OCI-LY7 (cell line): ENCODE data around the gene ZNF354B. TPM values are rescaled to one million over a fixed set of nuclear protein-coding genes. Genes with fewer than 3 reads are reported as not detected.
"Not testable (repeated sequence)": the region's sequence is repeated elsewhere in the genome, so short reads cannot be mapped to it uniquely, and the experiment has no call there.

ENCODE experiments used
- BruUV-seq: library from RNA; stranded (reverse); fragments of 400-500 nt; replicated peaks from 2 replicates; lab custom pipeline; 2021; lab: Mats Ljungman, UMichigan
- CTCF ChIA-PET: fragments of 300-600 bp; sonication (Branson Sonifier 250); formaldehyde crosslinking; loops from one replicate; lab custom pipeline; 2022; ENCODE audit warnings: antibody characterized with exemption; ENCODE audit not compliant: unreplicated experiment; lab: Charles Lee
- POLR2A ChIA-PET: fragments of 300-600 bp; sonication (Branson Sonifier 250); formaldehyde crosslinking; loops from one replicate; lab custom pipeline; 2022; ENCODE audit warnings: antibody characterized with exemption; lab: Charles Lee
- DNase-seq: peaks from one replicate; pipeline ENCODE4 v3.0.0-alpha.2; 2015; ENCODE audit warnings: low spot score
- H2AFZ ChIP-seq: fragments of 200-600 bp; sonication (generic), shearing (Covaris generic); 2 replicates; pipeline ENCODE4 v1.6.1; 2014; ENCODE audit warnings: mild to moderate bottlenecking, antibody characterized with exemption, low read length, moderate library complexity
- H3K27ac ChIP-seq: fragments of 200-600 bp; sonication (generic); 2 replicates; pipeline ENCODE4 v1.5.1; 2014; ENCODE audit warnings: mixed run types, low read depth, mild to moderate bottlenecking, moderate library complexity, low read length, inconsistent platforms; ENCODE audit not compliant: poor library complexity, severe bottlenecking
- H3K36me3 ChIP-seq: fragments of 200-600 bp; sonication (generic); 2 replicates; pipeline ENCODE4 v1.6.1; 2014; ENCODE audit warnings: mild to moderate bottlenecking, antibody characterized with exemption, low read length, moderate library complexity, mixed read lengths; ENCODE audit not compliant: insufficient read depth
- H3K4me1 ChIP-seq: fragments of 200-600 bp; sonication (generic); 2 replicates; pipeline ENCODE4 v1.5.1; 2014; ENCODE audit warnings: mild to moderate bottlenecking, low read length; ENCODE audit not compliant: insufficient read depth, poor library complexity, severe bottlenecking
- H3K4me2 ChIP-seq: fragments of 200-600 bp; sonication (generic); 2 replicates; pipeline ENCODE4 v1.6.1; 2014; ENCODE audit warnings: mild to moderate bottlenecking, low read length
- H3K4me3 ChIP-seq: fragments of 200-600 bp; sonication (generic); 2 replicates; pipeline ENCODE4 v1.5.1; 2014; ENCODE audit warnings: mild to moderate bottlenecking, low read depth, low read length; ENCODE audit not compliant: poor library complexity, severe bottlenecking
- H3K79me2 ChIP-seq: fragments of 200-600 bp; sonication (generic); 2 replicates; pipeline ENCODE4 v1.6.1; 2016; ENCODE audit warnings: low read depth, mild to moderate bottlenecking, low read length, moderate library complexity, mixed read lengths; ENCODE audit not compliant: insufficient read depth
- H3K9me2 ChIP-seq: fragments of 200-600 bp; sonication (generic); 2 replicates; pipeline ENCODE4 v1.6.1; 2016; ENCODE audit warnings: mild to moderate bottlenecking, low read length, mixed read lengths; ENCODE audit not compliant: insufficient read depth
- H3K9me3 ChIP-seq: fragments of 200-600 bp; sonication (generic); 2 replicates; pipeline ENCODE4 v1.6.1; 2014; ENCODE audit warnings: mild to moderate bottlenecking, mixed run types, low read length, mixed read lengths
- H4K20me1 ChIP-seq: fragments of 200-600 bp; sonication (generic); 2 replicates; pipeline ENCODE4 v1.6.1; 2014; ENCODE audit warnings: mild to moderate bottlenecking, antibody characterized with exemption, low read length, moderate library complexity, mixed read lengths; ENCODE audit not compliant: insufficient read depth
- CTCF ChIP-seq: fragments of 200-600 bp; sonication (generic); conservative IDR thresholded peaks from 2 replicates; pipeline ENCODE4 v1.5.1; 2014; ENCODE audit warnings: mild to moderate bottlenecking, antibody characterized with exemption, low read length, moderate library complexity, mixed read lengths
- EZH2phosphoT487 ChIP-seq: fragments of 200-600 bp; sonication (generic); IDR thresholded peaks from 2 replicates; pipeline ENCODE4 v1.6.1; 2018; ENCODE audit warnings: low read depth, borderline replicate concordance, mild to moderate bottlenecking, mixed run types, antibody characterized with exemption, low read length, moderate library complexity, mixed read lengths
- intact Hi-C: fragments of 100-400 bp; cut with micrococcal nuclease; formaldehyde crosslinking; loops from one replicate; pipeline ENCODE4 v1.10.0; 2022; ENCODE audit not compliant: unreplicated experiment
- total RNA-seq, 2 experiments: library from RNA; depleted of rRNA in 1 of 2; stranded (reverse); fragments of >200 nt in 1 of 2; shearing (Covaris generic) in 1 of 2; gene quantifications; 2 replicates each; pipeline ENCODE4 v1.2.3, GENCODE V29; 2014 to 2022

Gene ZNF354B
- total RNA-seq, 2 experiments from 2014 or later: 11.7 to 15.2 TPM

GRCh38 chr5:178870411-178870810, 10.7 kb downstream of the ZNF354B start:
- Histone ChIP-seq H3K9me3 (peaks cover 21% of the 10 kb centered on the region), H3K4me3 (no peak overlapping the region), H3K9me2 (no peaks in the 10 kb centered on the region), H3K36me3 (peaks cover 86% of the 10 kb centered on the region), H2AFZ (no peak overlapping the region), H4K20me1 (no peaks in the 10 kb centered on the region), H3K4me1 (no peaks in the 10 kb centered on the region), H3K79me2 (no peaks in the 10 kb centered on the region), H3K4me2 (no peak overlapping the region), H3K27ac (no peak overlapping the region)
- TF ChIP-seq EZH2phosphoT487: no peak
- intact Hi-C loops: no loop called here
- CTCF ChIA-PET: no interaction called here
- no peak for DNase-seq
- POLR2A ChIA-PET: no interaction called here
- no TSS peak for BruUV-seq

DNA sequence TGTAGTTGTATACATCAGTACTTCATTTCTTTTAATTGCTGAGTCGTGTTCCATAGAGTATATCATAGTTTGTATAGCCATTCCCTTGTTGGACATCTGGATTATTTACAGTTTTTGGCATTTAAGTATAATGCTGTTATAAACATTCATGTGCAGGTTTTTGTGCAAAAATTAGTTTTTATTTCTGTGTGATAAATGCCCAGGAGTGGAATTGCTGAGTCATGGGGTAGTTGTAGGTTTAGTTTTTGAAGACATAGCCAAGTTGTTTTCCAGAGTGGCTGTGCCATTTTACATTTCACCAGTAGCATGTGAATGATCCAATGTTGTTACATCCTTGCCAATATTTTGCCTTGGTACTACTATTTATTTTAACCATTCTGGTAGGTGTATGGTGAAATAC, 12.5 kb downstream of the ZNF354B start:
- no peak for DNase-seq
- Histone ChIP-seq H3K27ac (no peak overlapping the region), H2AFZ (no peak overlapping the region), H3K79me2 (no peaks in the 10 kb centered on the region), H4K20me1 (no peaks in the 10 kb centered on the region), H3K4me2 (no peak overlapping the region), H3K4me3 (no peak overlapping the region), H3K36me3 (peaks cover 86% of the 10 kb centered on the region), H3K4me1 (no peaks in the 10 kb centered on the region), H3K9me3 (peaks cover 26% of the 10 kb centered on the region), H3K9me2 (no peaks in the 10 kb centered on the region)
- TF ChIP-seq EZH2phosphoT487: no peak
- TF ChIP-seq CTCF: no peak
- intact Hi-C loops: no loop called here
- BruUV-seq: no TSS peak
- ChIA-PET CTCF (no interaction called here), POLR2A (no interaction called here)

GRCh38 chr5:178883115-178883694, 23.5 kb downstream of the ZNF354B start:
- H3K79me2 ChIP-seq, H3K4me3 ChIP-seq, DNase-seq, H3K4me1 ChIP-seq, intact Hi-C loops, BruUV-seq, H3K4me2 ChIP-seq, H3K27ac ChIP-seq, POLR2A ChIA-PET, H4K20me1 ChIP-seq, CTCF ChIA-PET, H3K9me2 ChIP-seq, H2AFZ ChIP-seq: not testable (repeated sequence)
- Histone ChIP-seq H3K9me3 (peaks cover 35% of the 10 kb centered on the region), H3K36me3 (peaks cover 92% of the 10 kb centered on the region)
